Osteoblast (primary cell): Measurements from ENCODE around the gene IL17RD. TPM values are rescaled to one million over a fixed set of nuclear protein-coding genes. Genes with fewer than 3 reads are reported as not detected.

ENCODE experiments used
- DNase-seq: peaks from one replicate; pipeline ENCODE4 v3.0.0; 2011; ENCODE audit warnings: low spot score, mixed read lengths; ENCODE audit not compliant: insufficient read length; ENCODE audit errors: missing footprints
- H2AFZ ChIP-seq: 2 replicates; pipeline ENCODE4 v1.6.0; 2011; ENCODE audit warnings: mild to moderate bottlenecking, low read length
- H3K27ac ChIP-seq: 2 replicates; pipeline ENCODE4 v1.5.1; 2011; ENCODE audit warnings: mild to moderate bottlenecking, low read depth, low read length, moderate library complexity
- H3K27me3 ChIP-seq: 2 replicates; pipeline ENCODE4 v1.6.0; 2012; ENCODE audit warnings: mild to moderate bottlenecking, control low read depth, inconsistent platforms, low read length, moderate library complexity; ENCODE audit not compliant: insufficient read depth
- H3K36me3 ChIP-seq: 2 replicates; pipeline ENCODE4 v1.5.1; 2011; ENCODE audit warnings: mild to moderate bottlenecking, low read length, control low read depth, moderate library complexity; ENCODE audit not compliant: insufficient read depth
- H3K4me1 ChIP-seq: 2 replicates; pipeline ENCODE4 v1.5.1; 2011; ENCODE audit warnings: mild to moderate bottlenecking, low read length, control low read depth, moderate library complexity; ENCODE audit not compliant: insufficient read depth
- H3K4me2 ChIP-seq: 2 replicates; pipeline ENCODE4 v1.6.0; 2011; ENCODE audit warnings: mild to moderate bottlenecking, low read length; ENCODE audit not compliant: insufficient read depth
- H3K4me3 ChIP-seq: fragments of 200-600 bp; sonication (generic); 3 replicates; pipeline ENCODE4 v1.5.1; 2012; ENCODE audit warnings: mild to moderate bottlenecking, low read length, inconsistent platforms; ENCODE audit not compliant: insufficient read depth
- H3K79me2 ChIP-seq: 2 replicates; pipeline ENCODE4 v1.6.0; 2012; ENCODE audit warnings: mild to moderate bottlenecking, low read length, control low read depth, inconsistent platforms; ENCODE audit not compliant: insufficient read depth
- H3K9me3 ChIP-seq: 2 replicates; pipeline ENCODE4 v1.5.1; 2011; ENCODE audit warnings: low read depth, low read length, control low read depth
- H4K20me1 ChIP-seq: 2 replicates; pipeline ENCODE4 v1.6.0; 2012; ENCODE audit warnings: mild to moderate bottlenecking, low read length, control low read depth; ENCODE audit not compliant: insufficient read depth
- total RNA-seq: library from RNA; depleted of rRNA; stranded (reverse); fragments of >200 nt; gene quantifications from 2 replicates; pipeline ENCODE4 v1.2.3, GENCODE V29; 2012
- TF ChIP-seq, protein P1 (sequence below): IDR thresholded peaks from 2 replicates; pipeline ENCODE4 v1.5.1; 2011; ENCODE audit warnings: mild to moderate bottlenecking, low read depth, low read length, moderate library complexity; ENCODE audit errors: extremely low read depth

Gene IL17RD
- total RNA-seq, 1 donor: 2.2 TPM

DNA sequence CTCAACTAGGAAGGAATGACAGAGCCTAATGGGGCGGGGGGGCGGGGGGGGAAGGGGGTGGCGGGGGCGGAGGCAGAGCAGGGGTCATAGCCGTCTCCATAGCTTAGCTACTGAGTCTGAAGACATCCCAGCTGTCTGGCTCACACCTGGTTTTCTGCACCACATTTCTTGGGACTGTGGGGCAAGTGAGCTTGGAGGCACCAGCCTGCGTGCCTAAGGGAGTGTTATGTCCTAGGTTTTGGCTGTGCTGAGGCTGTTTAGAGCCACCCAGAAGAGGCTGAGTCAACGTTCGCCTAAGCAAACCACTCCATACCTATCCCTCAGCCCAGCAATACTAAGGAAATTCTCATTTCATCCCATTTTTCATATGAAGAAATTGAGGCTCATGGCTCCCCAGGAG lies 1.4 kb downstream of the IL17RD start:
- DNase-seq: no peak
- peaks cover 3% of the 10 kb centered on the region for H3K4me1 ChIP-seq
- H4K20me1 ChIP-seq: no peaks in the 10 kb centered on the region
- no peak overlapping the region for H3K4me3 ChIP-seq
- H3K79me2 ChIP-seq: no peaks in the 10 kb centered on the region
- H3K4me2 ChIP-seq: no peak overlapping the region
- no peaks in the 10 kb centered on the region for H3K9me3 ChIP-seq
- H3K27ac ChIP-seq: no peak overlapping the region
- TF ChIP-seq, protein P1, sequence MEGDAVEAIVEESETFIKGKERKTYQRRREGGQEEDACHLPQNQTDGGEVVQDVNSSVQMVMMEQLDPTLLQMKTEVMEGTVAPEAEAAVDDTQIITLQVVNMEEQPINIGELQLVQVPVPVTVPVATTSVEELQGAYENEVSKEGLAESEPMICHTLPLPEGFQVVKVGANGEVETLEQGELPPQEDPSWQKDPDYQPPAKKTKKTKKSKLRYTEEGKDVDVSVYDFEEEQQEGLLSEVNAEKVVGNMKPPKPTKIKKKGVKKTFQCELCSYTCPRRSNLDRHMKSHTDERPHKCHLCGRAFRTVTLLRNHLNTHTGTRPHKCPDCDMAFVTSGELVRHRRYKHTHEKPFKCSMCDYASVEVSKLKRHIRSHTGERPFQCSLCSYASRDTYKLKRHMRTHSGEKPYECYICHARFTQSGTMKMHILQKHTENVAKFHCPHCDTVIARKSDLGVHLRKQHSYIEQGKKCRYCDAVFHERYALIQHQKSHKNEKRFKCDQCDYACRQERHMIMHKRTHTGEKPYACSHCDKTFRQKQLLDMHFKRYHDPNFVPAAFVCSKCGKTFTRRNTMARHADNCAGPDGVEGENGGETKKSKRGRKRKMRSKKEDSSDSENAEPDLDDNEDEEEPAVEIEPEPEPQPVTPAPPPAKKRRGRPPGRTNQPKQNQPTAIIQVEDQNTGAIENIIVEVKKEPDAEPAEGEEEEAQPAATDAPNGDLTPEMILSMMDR: no peak
- no peak overlapping the region for H2AFZ ChIP-seq
- peaks cover 51% of the 10 kb centered on the region for H3K27me3 ChIP-seq
- no peaks in the 10 kb centered on the region for H3K36me3 ChIP-seq

DNA sequence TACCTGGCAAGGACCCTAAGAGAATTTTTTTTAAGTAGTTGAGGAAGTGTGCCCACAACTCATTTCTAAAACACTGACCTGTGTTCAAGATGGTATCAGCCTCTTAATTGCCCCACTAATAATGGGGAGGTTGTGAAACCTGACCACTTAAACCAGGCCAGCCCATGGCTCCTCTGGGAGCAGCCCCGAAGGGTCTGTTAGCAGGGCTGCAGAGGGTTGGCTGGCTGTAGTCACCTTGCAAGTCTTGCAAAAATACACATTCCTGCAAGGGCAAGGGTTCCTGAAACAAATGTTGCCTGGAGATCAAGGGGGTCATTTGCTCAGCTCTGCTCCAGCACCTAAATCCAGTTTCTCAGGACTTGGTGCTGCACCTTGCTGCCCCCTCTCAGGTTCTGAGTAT lies 3.2 kb downstream of the IL17RD start:
- no peaks in the 10 kb centered on the region for H3K79me2 ChIP-seq
- no peaks in the 10 kb centered on the region for H4K20me1 ChIP-seq
- H3K4me2 ChIP-seq: no peak overlapping the region
- no peak overlapping the region for H3K27ac ChIP-seq
- TF ChIP-seq, protein P1: no peak
- H3K9me3 ChIP-seq: no peaks in the 10 kb centered on the region
- no peaks in the 10 kb centered on the region for H3K36me3 ChIP-seq
- H3K4me1 ChIP-seq: peaks cover 3% of the 10 kb centered on the region
- DNase-seq: no peak
- no peak overlapping the region for H2AFZ ChIP-seq
- H3K4me3 ChIP-seq: no peak overlapping the region
- H3K27me3 ChIP-seq: peaks cover 43% of the 10 kb centered on the region

DNA sequence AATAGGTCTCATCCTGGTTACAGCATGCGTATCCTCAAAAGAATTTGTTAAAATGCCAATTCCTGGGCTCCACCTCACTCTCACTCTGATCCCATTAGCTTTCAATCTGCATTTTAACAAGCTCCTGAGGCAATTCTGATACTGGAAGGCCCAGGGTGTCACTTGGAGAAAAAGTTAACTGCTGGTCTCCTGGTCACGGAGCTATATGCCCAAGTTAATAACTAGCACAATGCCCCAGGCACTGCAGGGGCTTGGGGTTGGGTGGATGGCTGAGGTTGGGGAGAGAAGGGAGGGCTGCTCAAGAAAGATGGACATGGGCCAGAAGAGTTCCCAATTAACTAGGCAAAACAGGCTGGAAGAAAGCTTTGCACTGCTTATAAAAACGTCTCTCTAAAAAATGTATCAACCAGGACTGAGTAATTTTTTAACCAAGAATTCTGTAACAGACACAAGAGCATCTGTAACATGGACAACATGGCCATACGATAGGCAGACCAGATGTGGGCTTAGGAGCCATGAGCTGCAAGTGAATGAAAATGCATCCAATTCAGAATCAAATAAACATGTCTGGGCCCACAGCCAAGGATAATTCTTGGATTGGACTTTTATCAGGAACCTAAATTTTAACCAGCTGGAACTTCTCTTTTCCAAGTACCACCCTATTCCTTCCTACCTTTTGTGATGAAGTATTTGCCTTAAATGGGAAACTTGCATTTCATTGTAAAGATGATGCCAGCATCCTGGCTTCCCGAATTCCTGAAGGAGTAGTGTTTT lies 4.2 kb downstream of the IL17RD start:
- Histone ChIP-seq H3K27ac (no peak overlapping the region), H3K4me2 (no peak overlapping the region), H3K27me3 (peaks cover 35% of the 10 kb centered on the region), H4K20me1 (no peaks in the 10 kb centered on the region), H3K4me3 (no peak overlapping the region), H3K4me1 (peaks cover 3% of the 10 kb centered on the region), H3K36me3 (no peaks in the 10 kb centered on the region), H3K9me3 (no peaks in the 10 kb centered on the region), H3K79me2 (no peaks in the 10 kb centered on the region), H2AFZ (no peak overlapping the region)
- TF ChIP-seq, protein P1: no peak
- no peak for DNase-seq

DNA sequence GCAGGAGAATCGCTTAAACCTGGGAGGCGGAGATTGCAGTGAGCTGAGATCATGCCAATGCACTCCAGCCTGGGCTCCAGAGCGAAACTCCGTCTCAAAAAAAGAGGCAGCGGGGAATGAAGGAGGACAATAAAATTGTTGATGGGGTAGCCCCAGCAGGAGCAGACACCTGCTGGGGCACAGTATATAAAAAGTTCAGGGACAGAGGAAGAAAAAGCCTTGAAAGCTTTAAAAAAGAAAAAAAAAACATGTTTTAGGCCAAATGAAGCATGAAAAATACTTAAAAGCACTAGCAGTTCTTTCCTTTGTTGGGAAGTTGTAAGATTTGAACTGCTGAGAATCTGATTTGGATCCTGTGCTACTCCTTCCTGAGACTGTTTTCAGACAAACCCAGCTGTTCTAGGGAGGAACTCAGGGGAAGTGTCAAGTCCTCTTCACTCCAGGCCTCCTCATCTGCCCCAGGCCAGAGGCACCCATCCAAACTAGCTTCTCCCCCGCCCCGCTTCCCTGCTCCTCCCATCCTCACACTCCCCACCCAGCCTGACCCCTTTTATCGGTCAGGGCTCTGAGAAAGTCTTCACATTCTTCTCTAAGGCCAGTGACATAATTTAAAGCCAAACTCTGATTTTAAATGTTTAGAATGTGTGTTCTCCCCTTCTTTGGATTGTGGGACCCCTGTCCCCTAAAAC lies 4.9 kb downstream of the IL17RD start:
- H3K4me2 ChIP-seq: no peak overlapping the region
- no peaks in the 10 kb centered on the region for H3K9me3 ChIP-seq
- no peak overlapping the region for H2AFZ ChIP-seq
- H3K4me1 ChIP-seq: peaks cover 3% of the 10 kb centered on the region
- no peaks in the 10 kb centered on the region for H3K36me3 ChIP-seq
- TF ChIP-seq, protein P1: no peak
- H3K4me3 ChIP-seq: no peak overlapping the region
- no peak for DNase-seq
- no peaks in the 10 kb centered on the region for H4K20me1 ChIP-seq
- no peak overlapping the region for H3K27ac ChIP-seq
- peaks cover 30% of the 10 kb centered on the region for H3K27me3 ChIP-seq
- H3K79me2 ChIP-seq: no peaks in the 10 kb centered on the region
